Measurements from ENCODE around the gene TGIF1.

The TGIF1 gene

GRCh38 chr18:3481696-3482210, 31.8 kb downstream of the TGIF1 start:
- Mint-ChIP-seq H3K4me3 (no peak overlapping the region), H3K9me3 (no peaks in the 10 kb centered on the region), H3K36me3 (no peaks in the 10 kb centered on the region), H3K27ac (no peak overlapping the region), H3K4me1 (no peaks in the 10 kb centered on the region), H3K27me3 (no peaks in the 10 kb centered on the region)

DNA sequence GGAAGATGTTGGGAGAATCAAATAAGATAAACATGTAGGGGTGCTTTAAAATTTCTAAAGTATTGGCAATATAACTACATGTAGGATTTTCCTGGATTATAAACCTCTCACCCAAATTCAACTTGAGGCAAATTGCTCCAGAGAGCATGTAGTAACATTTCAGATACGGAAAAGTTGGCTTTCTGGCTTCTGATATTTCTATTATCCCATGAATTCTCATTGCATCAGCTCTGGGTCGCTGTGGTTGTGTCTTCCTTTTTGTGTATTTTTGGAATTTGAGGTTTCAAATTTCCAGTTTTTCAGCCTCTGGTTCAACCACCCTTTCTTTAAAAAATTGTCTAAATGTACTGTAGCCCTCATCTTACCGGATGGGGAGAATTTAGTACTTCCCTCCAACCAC, 32.3 kb downstream of the TGIF1 start:
- no peak overlapping the region for H3K27ac Mint-ChIP-seq
- no peaks in the 10 kb centered on the region for H3K27me3 Mint-ChIP-seq
- no peaks in the 10 kb centered on the region for H3K4me1 Mint-ChIP-seq
- no peaks in the 10 kb centered on the region for H3K9me3 Mint-ChIP-seq
- no peaks in the 10 kb centered on the region for H3K36me3 Mint-ChIP-seq
- no peak overlapping the region for H3K4me3 Mint-ChIP-seq

- no peaks in the 10 kb centered on the region for H3K4me1 Mint-ChIP-seq
- H3K27me3 Mint-ChIP-seq: peaks cover 1% of the 10 kb centered on the region
- peaks cover 2% of the 10 kb centered on the region for H3K36me3 Mint-ChIP-seq
- no peak overlapping the region for H3K27ac Mint-ChIP-seq
- no peaks in the 10 kb centered on the region for H3K9me3 Mint-ChIP-seq
- H3K4me3 Mint-ChIP-seq: no peak overlapping the region
These were observed 35.5 kb downstream of the TGIF1 start for GRCh38 chr18:3485153-3486149.

GRCh38 chr18:3486512-3486911, 36.5 kb downstream of the TGIF1 start:
- H3K27me3 Mint-ChIP-seq: peaks cover 1% of the 10 kb centered on the region
- no peaks in the 10 kb centered on the region for H3K9me3 Mint-ChIP-seq
- no peak overlapping the region for H3K4me3 Mint-ChIP-seq
- H3K27ac Mint-ChIP-seq: no peak overlapping the region
- H3K36me3 Mint-ChIP-seq: peaks cover 2% of the 10 kb centered on the region
- no peaks in the 10 kb centered on the region for H3K4me1 Mint-ChIP-seq

DNA sequence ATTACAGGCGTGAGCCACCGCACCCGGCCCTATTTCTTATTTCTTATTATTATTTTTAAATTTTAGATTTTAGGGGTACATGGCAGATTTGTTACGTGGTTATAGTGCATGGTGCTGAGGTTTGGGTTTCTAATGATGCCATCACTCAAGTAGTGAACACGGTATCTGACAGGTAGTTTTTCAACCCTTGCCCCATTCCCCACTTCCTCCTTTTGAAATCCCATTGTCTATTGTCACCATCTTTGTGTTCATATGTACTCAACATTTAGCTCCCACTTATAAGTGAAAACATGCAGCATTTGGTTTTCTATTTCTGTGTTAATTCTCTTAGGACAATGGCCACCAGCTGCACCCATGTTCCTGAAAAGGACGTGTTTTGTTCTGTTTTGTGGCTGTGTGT, 39.5 kb downstream of the TGIF1 start:
- Mint-ChIP-seq H3K27me3 (peaks cover 1% of the 10 kb centered on the region), H3K9me3 (no peaks in the 10 kb centered on the region), H3K4me3 (no peak overlapping the region), H3K36me3 (peaks cover 2% of the 10 kb centered on the region), H3K4me1 (peaks cover 9% of the 10 kb centered on the region), H3K27ac (no peak overlapping the region)

GRCh38 chr18:3491981-3492555, 42.1 kb downstream of the TGIF1 start:
- Mint-ChIP-seq H3K9me3 (no peaks in the 10 kb centered on the region), H3K4me3 (no peak overlapping the region), H3K36me3 (peaks cover 2% of the 10 kb centered on the region), H3K27me3 (peaks cover 1% of the 10 kb centered on the region), H3K4me1 (peaks cover 14% of the 10 kb centered on the region), H3K27ac (no peak overlapping the region)

DNA sequence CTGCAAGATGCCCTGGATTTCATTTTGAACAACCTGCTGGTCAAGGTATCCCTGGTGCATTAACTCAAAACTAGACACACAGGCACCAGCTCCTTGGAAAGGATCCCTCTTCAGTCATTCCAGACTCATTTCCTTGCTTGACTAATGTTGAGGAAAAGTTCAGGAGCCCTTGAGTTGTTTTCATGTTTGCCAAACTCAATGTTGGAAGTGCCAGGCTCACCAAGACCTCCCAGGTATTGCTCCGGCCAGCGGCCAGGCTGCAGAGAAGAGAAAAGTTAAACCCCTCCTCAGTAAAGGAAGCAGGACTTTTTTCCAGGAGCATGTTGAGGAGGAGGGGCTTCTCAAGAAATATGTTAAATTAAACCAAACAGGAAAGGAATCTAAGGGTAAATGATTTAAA, 42.7 kb downstream of the TGIF1 start:
- Mint-ChIP-seq H3K4me1 (peaks cover 14% of the 10 kb centered on the region), H3K9me3 (no peaks in the 10 kb centered on the region), H3K27ac (no peak overlapping the region), H3K4me3 (no peak overlapping the region), H3K27me3 (peaks cover 2% of the 10 kb centered on the region), H3K36me3 (peaks cover 2% of the 10 kb centered on the region)

DNA sequence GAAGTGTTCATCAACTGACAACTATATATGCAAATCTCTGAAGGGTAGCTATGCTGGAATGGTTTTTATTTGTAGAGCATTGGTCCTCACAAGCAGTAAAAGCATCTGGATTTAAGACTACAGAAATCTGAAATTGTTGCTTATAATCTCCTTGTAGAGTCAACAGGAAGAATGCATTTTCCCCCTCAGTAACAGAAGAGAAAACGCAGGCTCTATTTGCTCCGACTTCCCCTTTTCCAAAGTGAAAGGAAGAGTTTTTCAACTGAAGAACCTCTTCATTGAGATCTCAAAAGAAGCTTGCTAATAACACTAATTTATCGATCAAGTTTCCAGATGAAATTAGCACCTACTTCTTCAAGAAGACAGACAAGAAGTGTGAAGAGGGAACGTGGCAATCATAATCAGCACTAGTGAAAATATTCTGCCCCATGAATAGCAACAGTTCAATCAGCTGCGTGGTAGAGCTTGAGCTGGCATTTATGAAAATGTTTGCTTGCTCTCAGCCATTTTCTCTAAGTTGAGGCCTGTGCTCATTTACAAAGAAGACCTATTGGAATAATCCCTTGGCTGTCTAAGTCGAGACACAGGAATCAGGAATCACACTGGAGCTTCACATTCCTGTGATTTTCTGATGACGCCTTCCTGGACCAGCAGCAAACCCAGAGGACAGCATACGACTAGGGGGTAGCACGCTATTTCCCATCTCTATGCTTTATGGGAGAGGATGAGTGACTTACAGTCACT, 43.7 kb downstream of the TGIF1 start:
- Mint-ChIP-seq H3K36me3 (peaks cover 2% of the 10 kb centered on the region), H3K4me1 (peaks cover 18% of the 10 kb centered on the region), H3K27me3 (peaks cover 11% of the 10 kb centered on the region), H3K9me3 (no peaks in the 10 kb centered on the region), H3K27ac (no peak overlapping the region), H3K4me3 (no peak overlapping the region)

- Mint-ChIP-seq H3K4me1 (peaks cover 20% of the 10 kb centered on the region), H3K36me3 (peaks cover 2% of the 10 kb centered on the region), H3K27me3 (peaks cover 12% of the 10 kb centered on the region), H3K27ac (no peak overlapping the region), H3K4me3 (no peak overlapping the region), H3K9me3 (no peaks in the 10 kb centered on the region)
These were observed 44.2 kb downstream of the TGIF1 start for GRCh38 chr18:3494245-3494526.

DNA sequence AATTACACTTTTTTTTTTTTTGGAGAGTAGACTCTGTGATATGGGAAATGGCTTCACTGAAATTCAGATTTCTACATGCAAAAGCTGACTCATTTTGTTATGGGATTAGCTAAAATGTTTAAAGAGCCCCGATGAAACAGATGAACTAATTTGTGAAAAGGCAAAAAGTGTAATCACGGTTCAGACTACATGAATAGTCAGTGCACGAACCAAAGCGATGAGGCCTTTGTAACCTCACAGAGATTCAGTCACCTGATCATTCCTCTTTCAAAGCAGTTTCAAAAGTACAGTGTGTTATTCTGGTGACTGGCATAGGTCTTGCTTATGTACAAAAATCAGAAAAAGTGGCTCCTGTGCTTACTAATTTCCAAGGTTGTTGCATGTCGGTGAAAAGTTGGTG, 44.6 kb downstream of the TGIF1 start:
- Mint-ChIP-seq H3K9me3 (no peaks in the 10 kb centered on the region), H3K4me3 (no peak overlapping the region), H3K4me1 (peaks cover 24% of the 10 kb centered on the region), H3K27me3 (peaks cover 16% of the 10 kb centered on the region), H3K36me3 (peaks cover 2% of the 10 kb centered on the region), H3K27ac (no peak overlapping the region)

- no peaks in the 10 kb centered on the region for H3K36me3 Mint-ChIP-seq
- peaks cover 27% of the 10 kb centered on the region for H3K4me1 Mint-ChIP-seq
- H3K27ac Mint-ChIP-seq: no peak overlapping the region
- peaks cover 21% of the 10 kb centered on the region for H3K27me3 Mint-ChIP-seq
- no peak overlapping the region for H3K4me3 Mint-ChIP-seq
- no peaks in the 10 kb centered on the region for H3K9me3 Mint-ChIP-seq
These were observed 45.9 kb downstream of the TGIF1 start for GRCh38 chr18:3495691-3496430.

GRCh38 chr18:3498698-3499471, 48.9 kb downstream of the TGIF1 start:
- Mint-ChIP-seq H3K36me3 (no peaks in the 10 kb centered on the region), H3K27ac (no peak overlapping the region), H3K4me1 (peaks cover 21% of the 10 kb centered on the region), H3K27me3 (peaks cover 21% of the 10 kb centered on the region), H3K9me3 (no peaks in the 10 kb centered on the region), H3K4me3 (peak overlapping the region; percentile 79)

DNA sequence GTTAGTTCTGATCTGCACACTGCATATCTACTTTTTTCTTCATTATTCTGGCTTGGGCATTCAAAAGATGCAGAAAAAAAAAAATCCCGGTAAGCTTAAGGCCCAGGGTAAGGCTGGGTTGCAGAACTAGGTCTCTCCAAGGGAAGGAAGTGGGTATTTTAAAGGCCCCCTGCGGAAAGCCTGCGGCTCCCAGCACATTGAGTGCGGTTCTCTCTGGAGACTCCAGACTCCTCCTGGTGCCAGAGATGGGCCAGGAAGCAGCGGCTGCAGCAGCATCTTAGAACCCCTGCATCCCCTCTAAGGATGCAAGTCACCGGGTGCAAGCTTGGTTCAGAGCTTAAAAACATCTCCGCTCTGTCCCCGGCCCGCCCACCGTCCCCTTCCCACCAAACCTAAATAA, 49.5 kb downstream of the TGIF1 start:
- H3K9me3 Mint-ChIP-seq: no peaks in the 10 kb centered on the region
- H3K36me3 Mint-ChIP-seq: no peaks in the 10 kb centered on the region
- H3K4me3 Mint-ChIP-seq: peak overlapping the region; percentile 79
- H3K27ac Mint-ChIP-seq: no peak overlapping the region
- peaks cover 21% of the 10 kb centered on the region for H3K27me3 Mint-ChIP-seq
- H3K4me1 Mint-ChIP-seq: peaks cover 19% of the 10 kb centered on the region

- Mint-ChIP-seq H3K27ac (no peak overlapping the region), H3K4me3 (no peak overlapping the region)
These were observed 50.0 kb downstream of the TGIF1 start for GRCh38 chr18:3500016-3500415.

DNA sequence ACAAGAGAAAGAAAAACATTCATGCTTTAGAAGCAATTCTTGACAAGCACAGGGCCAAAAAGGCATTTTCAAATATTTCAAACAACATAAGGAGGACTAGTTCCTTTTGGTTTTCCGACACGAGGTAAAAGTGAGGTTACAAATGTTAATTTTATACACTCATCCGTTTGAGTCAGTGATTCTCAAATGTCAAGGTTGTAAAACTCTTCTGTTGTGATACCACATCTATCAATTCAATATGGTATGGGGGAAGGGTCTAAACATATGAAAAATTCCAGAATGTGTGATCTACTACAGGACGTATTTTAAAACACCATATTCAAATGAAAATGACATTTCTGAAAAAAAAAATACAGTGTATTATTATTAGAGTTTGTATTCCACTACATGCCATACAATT, 52.7 kb downstream of the TGIF1 start:
- H3K27me3 Mint-ChIP-seq: peaks cover 21% of the 10 kb centered on the region
- no peak overlapping the region for H3K27ac Mint-ChIP-seq
- no peaks in the 10 kb centered on the region for H3K36me3 Mint-ChIP-seq
- H3K4me1 Mint-ChIP-seq: peaks cover 13% of the 10 kb centered on the region
- no peak overlapping the region for H3K4me3 Mint-ChIP-seq
- no peaks in the 10 kb centered on the region for H3K9me3 Mint-ChIP-seq

More at GRCh38 chr18:3500016-3500415, 50.0 kb downstream of the TGIF1 start:
- Mint-ChIP-seq H3K27me3 (peaks cover 21% of the 10 kb centered on the region), H3K36me3 (no peaks in the 10 kb centered on the region), H3K9me3 (no peaks in the 10 kb centered on the region), H3K4me1 (peaks cover 19% of the 10 kb centered on the region)

Measured in activated naive CD4-positive, alpha-beta T cell treated with anti-CD3 and anti-CD28 coated beads, Interleukin-2, amount 50 U/mL, for 24 hours (primary cell).